ENCODE results near the gene CD63. TPM values are rescaled to one million over a fixed set of nuclear protein-coding genes. Genes with fewer than 3 reads are reported as not detected.

The CD63 gene
- total RNA-seq, 1 experiment from 2014 or later: 367 TPM

GRCh38 chr12:55728186-55728938 lies 447 bp downstream of the CD63 start:
- no TSS peak for BruUV-seq (replicated peaks)
- peak overlapping the region; percentile 85 for H3K4me3 ChIP-seq (ENCODE audit: low read depth, low read length, poor library complexity, severe bottlenecking)
- H3K27me3 ChIP-seq (replicated peaks; ENCODE audit: insufficient read depth, low read depth, low read length, poor library complexity): no peaks in the 10 kb centered on the region
- POLR2A ChIA-PET (ENCODE audit: low non-redundant PET): no interaction called here
- peak overlapping the region; percentile 92 for H3K27ac ChIP-seq (ENCODE audit: low read depth, low read length, poor library complexity, severe bottlenecking)
- H3K36me3 ChIP-seq (ENCODE audit: insufficient read depth, low read length, poor library complexity, severe bottlenecking): peaks cover 37% of the 10 kb centered on the region
- CTCF ChIA-PET: interaction anchor here (1.7 kb wide), 1 partner anchor 71 kb away, joined by 4 read pairs; no protein-coding TSS in a partner anchor
- intact Hi-C loops (cut with micrococcal nuclease; ENCODE audit: unreplicated experiment): no loop called here
- no peaks in the 10 kb centered on the region for H3K9me3 ChIP-seq (ENCODE audit: low read depth, low read length, poor library complexity, severe bottlenecking)
- TF ChIP-seq CTCF (conservative IDR thresholded peaks at IDR 0.05; ENCODE audit: low read depth, low read length) (no peak), EZH2 (IDR thresholded peaks at IDR 0.05; ENCODE audit: borderline replicate concordance, low read depth, low read length, poor library complexity, severe bottlenecking) (no peak)
- peak; percentile 55 for DNase-seq (ENCODE audit: low spot score)
- peaks cover 16% of the 10 kb centered on the region for H3K4me1 ChIP-seq (ENCODE audit: insufficient read depth, low read length, poor library complexity, severe bottlenecking)

- ChIA-PET POLR2A (ENCODE audit: low non-redundant PET) (no interaction called here), CTCF (no interaction called here)
- no TSS peak for BruUV-seq (replicated peaks)
- H3K4me1 ChIP-seq (ENCODE audit: insufficient read depth, low read length, poor library complexity, severe bottlenecking): peaks cover 16% of the 10 kb centered on the region
- peak overlapping the region; percentile 92 for H3K27ac ChIP-seq (ENCODE audit: low read depth, low read length, poor library complexity, severe bottlenecking)
- peaks cover 37% of the 10 kb centered on the region for H3K36me3 ChIP-seq (ENCODE audit: insufficient read depth, low read length, poor library complexity, severe bottlenecking)
- TF ChIP-seq EZH2 (IDR thresholded peaks at IDR 0.05; ENCODE audit: borderline replicate concordance, low read depth, low read length, poor library complexity, severe bottlenecking) (no peak), CTCF (conservative IDR thresholded peaks at IDR 0.05; ENCODE audit: low read depth, low read length) (no peak)
- intact Hi-C loops (cut with micrococcal nuclease; ENCODE audit: unreplicated experiment): no loop called here
- no peaks in the 10 kb centered on the region for H3K27me3 ChIP-seq (replicated peaks; ENCODE audit: insufficient read depth, low read depth, low read length, poor library complexity)
- no peaks in the 10 kb centered on the region for H3K9me3 ChIP-seq (ENCODE audit: low read depth, low read length, poor library complexity, severe bottlenecking)
- H3K4me3 ChIP-seq (ENCODE audit: low read depth, low read length, poor library complexity, severe bottlenecking): peak overlapping the region; percentile 85
- DNase-seq (ENCODE audit: low spot score): no peak
Measured at GRCh38 chr12:55727643-55728185, 1.1 kb downstream of the CD63 start.

GRCh38 chr12:55726971-55727370 lies 1.8 kb downstream of the CD63 start:
- no peaks in the 10 kb centered on the region for H3K9me3 ChIP-seq (ENCODE audit: low read depth, low read length, poor library complexity, severe bottlenecking)
- no peak for TF ChIP-seq EZH2 (IDR thresholded peaks at IDR 0.05; ENCODE audit: borderline replicate concordance, low read depth, low read length, poor library complexity, severe bottlenecking)
- no peak for TF ChIP-seq CTCF (conservative IDR thresholded peaks at IDR 0.05; ENCODE audit: low read depth, low read length)
- no peaks in the 10 kb centered on the region for H3K27me3 ChIP-seq (replicated peaks; ENCODE audit: insufficient read depth, low read depth, low read length, poor library complexity)
- POLR2A ChIA-PET (ENCODE audit: low non-redundant PET): no interaction called here
- peaks cover 16% of the 10 kb centered on the region for H3K4me1 ChIP-seq (ENCODE audit: insufficient read depth, low read length, poor library complexity, severe bottlenecking)
- CTCF ChIA-PET: no interaction called here
- intact Hi-C loops (cut with micrococcal nuclease; ENCODE audit: unreplicated experiment): no loop called here
- peaks cover 37% of the 10 kb centered on the region for H3K36me3 ChIP-seq (ENCODE audit: insufficient read depth, low read length, poor library complexity, severe bottlenecking)
- DNase-seq (ENCODE audit: low spot score): no peak
- peak overlapping the region; percentile 92 for H3K27ac ChIP-seq (ENCODE audit: low read depth, low read length, poor library complexity, severe bottlenecking)
- peak overlapping the region; percentile 85 for H3K4me3 ChIP-seq (ENCODE audit: low read depth, low read length, poor library complexity, severe bottlenecking)
- no TSS peak for BruUV-seq (replicated peaks)
